ENCODE data around the gene REEP3. TPM values are rescaled to one million over a fixed set of nuclear protein-coding genes. Genes with fewer than 3 reads are reported as not detected.

Gene REEP3
- total and polyA plus RNA-seq, 4 donors: 32.3 to 87.5 (median 51.4) TPM

DNA sequence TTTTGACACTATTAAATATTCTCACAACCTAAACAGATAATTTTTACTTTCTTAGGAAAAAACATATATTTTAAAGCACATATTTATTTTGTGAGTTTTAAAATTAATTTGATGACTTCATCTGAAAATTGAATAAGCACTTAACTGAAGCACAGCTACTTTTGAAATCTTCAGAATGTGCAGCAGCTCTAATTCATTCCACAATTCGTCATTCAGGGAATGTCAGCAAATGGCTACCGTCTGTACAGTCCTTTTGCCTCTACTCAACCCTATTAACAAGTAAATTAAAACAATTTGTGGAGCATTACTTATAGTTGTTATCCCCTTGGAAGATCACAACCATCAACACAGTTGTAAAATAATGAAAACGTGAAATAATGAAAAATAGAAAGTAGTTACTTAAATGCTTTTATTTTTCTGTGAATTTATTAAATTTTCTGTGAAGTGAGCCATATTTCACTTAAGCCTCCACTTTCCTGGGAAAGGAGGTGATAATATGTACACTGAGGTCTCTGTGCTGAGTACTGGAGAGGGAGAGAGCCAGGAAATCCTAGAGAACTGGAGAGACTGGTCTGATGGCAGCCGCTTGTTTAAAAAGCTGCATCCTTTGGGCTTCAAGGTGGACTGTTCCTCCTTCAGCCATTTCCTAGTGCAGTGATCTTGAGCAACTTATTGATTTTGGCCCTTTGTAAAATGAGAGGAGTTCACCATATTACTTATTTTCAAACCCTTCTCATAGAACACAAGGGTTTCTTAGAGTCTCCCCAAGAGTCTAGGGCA is 70.6 kb downstream of the REEP3 start:
- Histone ChIP-seq H3K36me3 (ENCODE audit: control insufficient read depth, insufficient read depth, low read length) (peaks cover 3% of the 10 kb centered on the region), H3K4me3 (ENCODE audit: low read depth, low read length) (no peak overlapping the region), H3K4me1 (ENCODE audit: control insufficient read depth, insufficient read depth, low read length) (no peaks in the 10 kb centered on the region), H3K27me3 (ENCODE audit: control insufficient read depth, insufficient read depth, low read length) (no peaks in the 10 kb centered on the region), H3K27ac (ENCODE audit: low read depth, low read length) (no peak overlapping the region), H3K9me3 (ENCODE audit: control insufficient read depth, insufficient read depth, low read length) (no peaks in the 10 kb centered on the region)
- DNase-seq (ENCODE audit: low read depth in 4 of 6, low spot score in 6 of 6): no peak
- no CpG with 5 or more reads among the region's 4 CpGs for WGBS (ENCODE audit: insufficient coverage)

DNA sequence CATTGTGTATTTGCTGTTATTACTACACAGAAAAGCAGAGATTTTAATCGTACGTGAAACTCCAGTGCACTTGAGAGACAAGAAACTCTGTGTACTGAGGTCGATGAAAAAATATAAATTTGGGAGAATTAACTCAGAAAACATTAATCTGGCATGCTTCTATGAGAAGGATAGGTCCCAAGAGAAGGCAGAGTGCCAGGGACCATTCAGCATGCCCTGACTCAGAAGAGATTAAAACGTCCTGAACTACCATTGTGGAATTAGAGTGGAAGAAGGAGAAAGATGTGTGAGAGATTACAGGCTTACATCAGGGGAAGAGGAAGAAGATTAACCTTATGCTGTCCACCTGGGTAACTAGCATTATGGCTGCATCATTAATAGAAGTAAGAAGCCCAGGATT is 72.4 kb downstream of the REEP3 start:
- Histone ChIP-seq H3K9me3 (ENCODE audit: control insufficient read depth, insufficient read depth, low read length) (no peaks in the 10 kb centered on the region), H3K27me3 (ENCODE audit: control insufficient read depth, insufficient read depth, low read length) (no peaks in the 10 kb centered on the region), H3K36me3 (ENCODE audit: control insufficient read depth, insufficient read depth, low read length) (peaks cover 3% of the 10 kb centered on the region), H3K27ac (ENCODE audit: low read depth, low read length) (no peak overlapping the region), H3K4me1 (ENCODE audit: control insufficient read depth, insufficient read depth, low read length) (no peaks in the 10 kb centered on the region), H3K4me3 (ENCODE audit: low read depth, low read length) (no peak overlapping the region)
- 58% methylated on average over 2 of the region's 4 CpGs for WGBS (ENCODE audit: insufficient coverage)
- no peak for DNase-seq (ENCODE audit: low read depth in 4 of 6, low spot score in 6 of 6)

DNA sequence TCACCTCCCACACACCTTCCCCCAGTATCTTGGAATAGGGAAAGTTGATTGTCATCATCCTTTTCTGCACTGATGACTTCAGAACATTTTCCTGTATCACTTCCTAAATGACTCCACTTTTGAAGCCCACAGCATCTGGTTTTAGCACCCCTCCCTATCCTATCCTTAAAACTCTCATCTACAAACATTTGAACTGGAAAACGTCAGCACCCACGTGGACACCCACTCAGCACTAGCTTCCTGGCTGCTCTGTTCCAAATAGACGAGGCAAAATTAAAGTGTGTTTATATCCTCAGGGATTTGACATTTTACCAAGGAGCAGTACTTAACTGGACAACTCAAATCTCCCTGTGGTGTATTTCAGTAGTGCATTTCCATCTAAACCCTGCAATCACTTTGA is 73.9 kb downstream of the REEP3 start:
- Histone ChIP-seq H3K4me1 (ENCODE audit: control insufficient read depth, insufficient read depth, low read length) (no peaks in the 10 kb centered on the region), H3K9me3 (ENCODE audit: control insufficient read depth, insufficient read depth, low read length) (no peaks in the 10 kb centered on the region), H3K27ac (ENCODE audit: low read depth, low read length) (no peak overlapping the region), H3K27me3 (ENCODE audit: control insufficient read depth, insufficient read depth, low read length) (no peaks in the 10 kb centered on the region), H3K4me3 (ENCODE audit: low read depth, low read length) (no peak overlapping the region), H3K36me3 (ENCODE audit: control insufficient read depth, insufficient read depth, low read length) (peaks cover 3% of the 10 kb centered on the region)
- DNase-seq (ENCODE audit: low read depth in 4 of 6, low spot score in 6 of 6): no peak
- WGBS (ENCODE audit: insufficient coverage): no CpG with 5 or more reads among the region's 3 CpGs

DNA sequence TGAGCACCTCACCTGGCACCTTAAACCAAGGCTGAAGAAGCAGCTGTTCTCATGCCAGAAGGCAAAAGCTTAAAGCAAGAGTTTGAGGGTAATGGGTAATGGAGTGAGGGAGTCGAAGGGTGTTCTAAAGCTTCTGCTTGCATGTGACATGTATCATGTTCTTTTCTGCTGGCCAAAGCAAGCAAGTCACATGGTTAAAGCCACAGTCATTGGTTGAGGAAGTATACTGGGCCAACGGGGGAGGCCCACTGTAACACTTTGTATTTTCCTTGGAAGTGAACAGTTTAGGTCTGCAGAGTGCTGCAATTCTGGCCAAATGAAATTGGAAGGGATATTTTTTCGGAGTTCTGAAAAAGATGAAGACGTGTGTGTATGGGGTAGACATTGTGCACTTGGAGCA is 75.7 kb downstream of the REEP3 start:
- 44% methylated on average over 2 of the region's 4 CpGs for WGBS (ENCODE audit: insufficient coverage)
- Histone ChIP-seq H3K4me1 (ENCODE audit: control insufficient read depth, insufficient read depth, low read length) (no peaks in the 10 kb centered on the region), H3K27ac (ENCODE audit: low read depth, low read length) (peak overlapping the region; percentile 29), H3K36me3 (ENCODE audit: control insufficient read depth, insufficient read depth, low read length) (peaks cover 3% of the 10 kb centered on the region), H3K27me3 (ENCODE audit: control insufficient read depth, insufficient read depth, low read length) (no peaks in the 10 kb centered on the region), H3K4me3 (ENCODE audit: low read depth, low read length) (no peak overlapping the region), H3K9me3 (ENCODE audit: control insufficient read depth, insufficient read depth, low read length) (no peaks in the 10 kb centered on the region)
- DNase-seq (ENCODE audit: low read depth in 4 of 6, low spot score in 6 of 6): peak in 1 of 6 donors; percentile 37

DNA sequence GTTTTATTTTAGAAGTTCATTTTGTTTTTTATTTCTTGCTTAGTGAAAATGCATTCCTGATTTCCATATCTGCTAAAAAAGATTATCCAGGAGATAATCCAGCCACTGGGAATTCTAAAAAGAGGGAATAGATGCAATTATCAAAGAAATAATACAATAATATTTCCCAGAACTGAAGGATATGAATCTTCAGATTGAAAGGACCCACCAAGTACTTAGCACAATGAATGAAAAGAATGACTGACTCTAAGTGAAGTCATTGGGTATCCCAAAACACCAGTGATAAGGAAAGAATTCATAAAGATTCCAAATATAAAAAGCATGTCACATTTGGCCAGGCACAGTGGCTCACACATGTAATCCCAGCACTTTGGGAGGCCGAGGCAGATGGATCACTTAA is 79.3 kb downstream of the REEP3 start:
- no peak for DNase-seq (ENCODE audit: low read depth in 4 of 6, low spot score in 6 of 6)
- H3K27ac ChIP-seq (ENCODE audit: low read depth, low read length): no peak overlapping the region
- WGBS (ENCODE audit: insufficient coverage): 100% methylated on average over 1 of the region's 1 CpG
- peaks cover under 1% of the 10 kb centered on the region for H3K4me1 ChIP-seq (ENCODE audit: control insufficient read depth, insufficient read depth, low read length)
- peaks cover 1% of the 10 kb centered on the region for H3K36me3 ChIP-seq (ENCODE audit: control insufficient read depth, insufficient read depth, low read length)
- H3K27me3 ChIP-seq (ENCODE audit: control insufficient read depth, insufficient read depth, low read length): no peaks in the 10 kb centered on the region
- H3K9me3 ChIP-seq (ENCODE audit: control insufficient read depth, insufficient read depth, low read length): no peaks in the 10 kb centered on the region
- no peak overlapping the region for H3K4me3 ChIP-seq (ENCODE audit: low read depth, low read length)

DNA sequence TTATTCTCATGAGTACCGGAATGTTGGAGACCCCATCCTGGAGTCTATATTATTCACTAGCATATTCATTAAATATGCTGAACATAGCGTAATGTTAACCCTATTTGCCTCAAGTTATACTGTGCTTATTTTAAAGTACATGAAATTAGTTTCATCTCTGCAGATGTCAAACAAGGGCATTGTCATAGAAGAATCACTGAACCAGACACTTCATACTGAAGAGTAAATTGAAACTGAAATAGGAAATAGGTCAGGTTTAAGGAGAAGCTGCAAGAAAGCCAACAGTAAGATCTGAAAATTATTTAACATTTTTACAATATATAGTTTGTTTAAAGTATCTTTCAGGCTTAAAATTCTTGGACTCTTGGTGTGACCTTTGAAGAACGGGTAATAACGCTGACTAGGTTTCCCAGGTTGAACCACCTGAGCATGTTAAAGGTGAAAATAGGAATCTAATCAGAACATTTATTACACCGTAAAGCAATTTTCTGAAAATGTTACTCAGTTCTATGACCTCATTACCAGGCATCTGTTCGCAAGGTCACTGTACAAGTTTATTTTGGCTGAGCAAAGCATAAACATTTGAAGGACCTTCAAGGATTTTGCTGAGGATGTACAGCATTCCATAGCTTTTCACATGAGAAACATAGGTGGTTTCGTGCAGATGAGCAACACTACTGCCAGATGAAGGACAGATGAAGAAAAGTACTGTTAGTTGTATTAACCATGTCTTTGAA is 82.7 kb downstream of the REEP3 start:
- Histone ChIP-seq H3K36me3 (ENCODE audit: control insufficient read depth, insufficient read depth, low read length) (no peaks in the 10 kb centered on the region), H3K27me3 (ENCODE audit: control insufficient read depth, insufficient read depth, low read length) (no peaks in the 10 kb centered on the region), H3K4me3 (ENCODE audit: low read depth, low read length) (no peak overlapping the region), H3K27ac (ENCODE audit: low read depth, low read length) (peak overlapping the region; percentile 35), H3K9me3 (ENCODE audit: control insufficient read depth, insufficient read depth, low read length) (no peaks in the 10 kb centered on the region), H3K4me1 (ENCODE audit: control insufficient read depth, insufficient read depth, low read length) (peaks cover 3% of the 10 kb centered on the region)
- DNase-seq (ENCODE audit: low read depth in 4 of 6, low spot score in 6 of 6): peak in 1 of 6 donors; percentile 29
- WGBS (ENCODE audit: insufficient coverage): 86% methylated on average over 2 of the region's 7 CpGs

DNA sequence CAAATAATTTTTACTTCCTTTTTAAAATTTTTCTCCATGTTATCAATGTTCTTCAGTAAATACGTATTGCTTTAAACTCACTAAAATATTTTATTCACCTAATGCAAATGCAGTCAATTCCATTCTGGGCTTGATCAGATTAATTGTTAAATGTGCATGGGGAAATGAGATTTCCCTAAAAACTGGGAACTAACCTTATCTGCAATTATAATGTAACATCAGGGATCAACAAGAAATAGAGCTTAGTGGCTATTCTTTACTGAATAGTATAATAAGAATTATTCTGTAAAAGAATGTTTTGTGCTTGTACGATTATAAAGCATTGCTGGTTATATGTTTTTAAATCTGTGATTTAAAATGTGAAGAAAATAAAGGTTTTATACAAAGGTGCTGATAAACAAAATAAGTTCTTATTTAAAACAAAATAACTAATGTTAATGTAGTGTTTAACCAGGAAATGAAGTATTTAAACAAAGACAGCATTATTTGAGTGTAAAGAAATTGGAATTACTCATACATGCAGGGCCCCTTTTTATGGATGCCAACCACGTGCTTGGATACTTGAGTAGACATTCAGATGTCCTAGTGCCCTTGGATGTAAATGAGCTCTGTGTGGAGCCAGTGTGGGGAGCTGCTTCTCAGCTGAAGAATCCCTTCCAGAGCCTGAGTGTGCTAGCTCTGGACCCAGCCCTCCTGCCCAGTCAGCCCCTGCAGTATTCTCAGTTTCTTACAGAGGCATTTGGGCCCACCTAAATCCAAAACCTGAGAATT is 84.2 kb downstream of the REEP3 start:
- H3K4me1 ChIP-seq (ENCODE audit: control insufficient read depth, insufficient read depth, low read length): peaks cover 3% of the 10 kb centered on the region
- WGBS (ENCODE audit: insufficient coverage): 40% methylated on average over 1 of the region's 3 CpGs
- H3K4me3 ChIP-seq (ENCODE audit: low read depth, low read length): no peak overlapping the region
- H3K36me3 ChIP-seq (ENCODE audit: control insufficient read depth, insufficient read depth, low read length): no peaks in the 10 kb centered on the region
- peak overlapping the region; percentile 44 for H3K27ac ChIP-seq (ENCODE audit: low read depth, low read length)
- DNase-seq (ENCODE audit: low read depth in 4 of 6, low spot score in 6 of 6): peak in 2 of 6 donors; percentile 74 to 79
- H3K9me3 ChIP-seq (ENCODE audit: control insufficient read depth, insufficient read depth, low read length): no peaks in the 10 kb centered on the region
- no peaks in the 10 kb centered on the region for H3K27me3 ChIP-seq (ENCODE audit: control insufficient read depth, insufficient read depth, low read length)

DNA sequence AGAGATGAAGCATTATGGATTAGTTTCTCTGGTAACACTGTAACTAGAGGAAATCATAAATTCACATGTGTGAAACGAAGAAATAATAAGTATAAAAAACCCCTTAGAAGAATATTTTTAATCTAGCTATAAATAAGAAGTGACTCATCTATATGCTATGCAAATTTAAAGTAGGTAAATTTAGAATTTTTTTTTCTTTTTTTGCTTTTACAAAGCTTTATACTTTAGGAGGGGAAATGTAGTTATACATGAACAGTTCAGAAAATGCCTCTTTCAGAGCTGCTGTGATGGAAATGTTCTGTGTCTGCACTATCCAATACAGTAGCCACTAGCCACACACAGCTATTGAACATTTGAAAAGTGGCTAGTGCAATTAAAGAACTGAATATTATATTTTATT is 87.3 kb downstream of the REEP3 start:
- no peak overlapping the region for H3K27ac ChIP-seq (ENCODE audit: low read depth, low read length)

DNA sequence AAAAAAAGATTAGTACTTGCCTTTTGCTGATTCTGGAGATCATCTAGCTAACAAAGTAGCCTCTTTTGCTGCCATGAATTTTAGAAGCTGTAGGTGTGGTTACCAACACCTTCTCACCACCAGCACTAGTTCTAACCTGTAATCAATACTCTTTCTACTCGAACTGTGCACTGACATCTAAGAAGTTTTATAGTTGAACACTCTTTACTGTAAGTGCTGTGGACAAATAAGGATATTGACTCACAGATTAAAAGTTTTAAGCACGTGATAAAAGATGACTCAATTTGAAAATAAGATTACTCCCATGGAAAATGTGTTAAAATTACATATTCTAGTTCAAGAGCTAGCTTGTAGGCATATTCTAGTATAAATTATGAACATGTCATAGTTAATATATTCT is 89.9 kb downstream of the REEP3 start:
- no CpG with 5 or more reads among the region's 2 CpGs for WGBS (ENCODE audit: insufficient coverage)
- no peak for DNase-seq (ENCODE audit: low read depth in 4 of 6, low spot score in 6 of 6)

More for the DNA sequence above, 87.3 kb downstream of the REEP3 start:
- WGBS (ENCODE audit: insufficient coverage): no CpG with 5 or more reads among the region's 1 CpG
- Histone ChIP-seq H3K4me3 (ENCODE audit: low read depth, low read length) (no peak overlapping the region), H3K36me3 (ENCODE audit: control insufficient read depth, insufficient read depth, low read length) (peaks cover 2% of the 10 kb centered on the region), H3K9me3 (ENCODE audit: control insufficient read depth, insufficient read depth, low read length) (no peaks in the 10 kb centered on the region), H3K4me1 (ENCODE audit: control insufficient read depth, insufficient read depth, low read length) (peaks cover 3% of the 10 kb centered on the region), H3K27me3 (ENCODE audit: control insufficient read depth, insufficient read depth, low read length) (no peaks in the 10 kb centered on the region)
- no peak for DNase-seq (ENCODE audit: low read depth in 4 of 6, low spot score in 6 of 6)

More for the DNA sequence above, 89.9 kb downstream of the REEP3 start:
- no peaks in the 10 kb centered on the region for H3K9me3 ChIP-seq (ENCODE audit: control insufficient read depth, insufficient read depth, low read length)
- H3K36me3 ChIP-seq (ENCODE audit: control insufficient read depth, insufficient read depth, low read length): peaks cover 2% of the 10 kb centered on the region
- no peak overlapping the region for H3K27ac ChIP-seq (ENCODE audit: low read depth, low read length)
- H3K4me1 ChIP-seq (ENCODE audit: control insufficient read depth, insufficient read depth, low read length): peaks cover 3% of the 10 kb centered on the region
- H3K4me3 ChIP-seq (ENCODE audit: low read depth, low read length): no peak overlapping the region
- H3K27me3 ChIP-seq (ENCODE audit: control insufficient read depth, insufficient read depth, low read length): no peaks in the 10 kb centered on the region

Measured in spinal cord (tissue), 10 donors.